WTC11 (cell line): ENCODE measurements around the gene MSX1. TPM values are rescaled to one million over a fixed set of nuclear protein-coding genes. Genes with fewer than 3 reads are reported as not detected.

ENCODE experiments used
- ATAC-seq: fragments of 200-7000 bp; cut with Tn5 transposase; 2 replicates; pipeline ENCODE4 v1.10.0; 2021; ENCODE audit warnings: mild to moderate bottlenecking, moderate library complexity
- CTCF ChIA-PET: fragments of 300-600 bp; sonication (Branson Sonifier 250); formaldehyde crosslinking; loops from one replicate; lab custom pipeline; 2021; ENCODE audit warnings: antibody characterized with exemption; lab: Charles Lee
- POLR2A ChIA-PET: fragments of 350-600 bp; sonication (Branson Sonifier 250); formaldehyde crosslinking; loops from one replicate; lab custom pipeline; 2021; ENCODE audit warnings: antibody characterized with exemption; lab: Charles Lee
- DNase-seq: peaks from one replicate; pipeline ENCODE4 v3.0.0; 2021; ENCODE audit warnings: low spot score
- H3K27ac Mint-ChIP-seq: 2 replicates; pipeline ENCODE4 v1.8.0; 2021; ENCODE audit warnings: mixed read lengths
- H3K27me3 Mint-ChIP-seq: 2 replicates; pipeline ENCODE4 v1.8.0; 2021; ENCODE audit warnings: low read depth, mild to moderate bottlenecking, moderate library complexity, mixed read lengths
- H3K36me3 Mint-ChIP-seq: 2 replicates; pipeline ENCODE4 v1.8.0; 2021; ENCODE audit warnings: mixed read lengths
- H3K4me1 Mint-ChIP-seq: 2 replicates; pipeline ENCODE4 v1.8.0; 2022; ENCODE audit warnings: mixed read lengths
- H3K4me3 Mint-ChIP-seq: 2 replicates; pipeline ENCODE4 v1.8.0; 2021; ENCODE audit warnings: mild to moderate bottlenecking, moderate library complexity, mixed read lengths
- H3K9me3 Mint-ChIP-seq: 2 replicates; pipeline ENCODE4 v1.8.0; 2021; ENCODE audit warnings: mixed read lengths
- CBFB ChIP-seq: sonication (generic); formaldehyde crosslinking; IDR thresholded peaks from 2 replicates; pipeline ENCODE4 v1.8.1; 2022; ENCODE audit warnings: mild to moderate bottlenecking, low read depth, missing genetic modification reagents
- GABPB1 ChIP-seq: sonication (generic); formaldehyde crosslinking; IDR thresholded peaks from 2 replicates; pipeline ENCODE4 v1.8.1; 2023; ENCODE audit warnings: mild to moderate bottlenecking, missing genetic modification reagents
- HMGA2 ChIP-seq: fragments of 250-450 bp; sonication (Bioruptor Pico); IDR thresholded peaks from 2 replicates; pipeline ENCODE4 v1.4.0; 2021; ENCODE audit warnings: mild to moderate bottlenecking, moderate library complexity
- NFYB ChIP-seq: sonication (generic); formaldehyde crosslinking; conservative IDR thresholded peaks from 2 replicates; pipeline ENCODE4 v1.8.0; 2022; ENCODE audit warnings: low read depth, missing genetic modification reagents
- NR3C1 ChIP-seq: sonication (generic); formaldehyde crosslinking; conservative IDR thresholded peaks from 2 replicates; pipeline ENCODE4 v1.8.1; 2023; ENCODE audit warnings: low read depth, mild to moderate bottlenecking, missing genetic modification reagents
- RELA ChIP-seq: sonication (generic); formaldehyde crosslinking; IDR thresholded peaks from 2 replicates; pipeline ENCODE4 v1.8.1; 2022; ENCODE audit warnings: missing genetic modification reagents, mild to moderate bottlenecking, borderline replicate concordance
- RORB ChIP-seq: fragments of 250-450 bp; sonication (Bioruptor Pico); IDR thresholded peaks from 2 replicates; pipeline ENCODE4 v1.9.0; 2021; ENCODE audit warnings: mild to moderate bottlenecking
- ZNF138 ChIP-seq: sonication (generic); formaldehyde crosslinking; conservative IDR thresholded peaks from 2 replicates; pipeline ENCODE4 v1.8.1; 2022; ENCODE audit warnings: mild to moderate bottlenecking, moderate library complexity, missing genetic modification reagents
- ZNF232 ChIP-seq: sonication (generic); formaldehyde crosslinking; IDR thresholded peaks from 2 replicates; pipeline ENCODE4 v1.8.0; 2022; ENCODE audit warnings: mild to moderate bottlenecking, missing genetic modification reagents
- ZNF416 ChIP-seq: fragments of 250-450 bp; sonication (Bioruptor Pico); IDR thresholded peaks from 2 replicates; pipeline ENCODE4 v1.9.0; 2021; ENCODE audit warnings: mild to moderate bottlenecking, inconsistent platforms
- ZNF423 ChIP-seq: fragments of 250-450 bp; sonication (Bioruptor Pico); IDR thresholded peaks from 2 replicates; pipeline ENCODE4 v2.1.2; 2022; ENCODE audit warnings: mild to moderate bottlenecking, moderate library complexity
- total RNA-seq: library from RNA; stranded (reverse); gene quantifications from 3 replicates; pipeline ENCODE4 v1.2.3, GENCODE V29; 2021
- TF ChIP-seq, protein P1 (sequence below): sonication (generic); formaldehyde crosslinking; IDR thresholded peaks from 2 replicates; pipeline ENCODE4 v1.8.0; 2022; ENCODE audit warnings: mild to moderate bottlenecking, missing genetic modification reagents
- TF ChIP-seq, protein P2 (sequence below): sonication (generic); formaldehyde crosslinking; IDR thresholded peaks from 2 replicates; pipeline ENCODE4 v1.8.0; 2023; ENCODE audit warnings: mild to moderate bottlenecking, missing genetic modification reagents
- TF ChIP-seq, protein P3 (sequence below): fragments of 250-450 bp; sonication (Bioruptor Pico); conservative IDR thresholded peaks from 2 replicates; pipeline ENCODE4 v1.9.0; 2021; ENCODE audit warnings: mild to moderate bottlenecking
- TF ChIP-seq, protein P4 (sequence below): sonication (generic); formaldehyde crosslinking; IDR thresholded peaks from 2 replicates; pipeline ENCODE4 v1.8.1; 2023; ENCODE audit warnings: mild to moderate bottlenecking, missing genetic modification reagents
- TF ChIP-seq, protein P5 (sequence below): fragments of 200-600 bp; IDR thresholded peaks from 2 replicates; pipeline ENCODE4 v1.8.0; 2022; ENCODE audit warnings: antibody characterized with exemption

The MSX1 gene
- total RNA-seq, 1 experiment from 2014 or later: 0.28 TPM

DNA sequence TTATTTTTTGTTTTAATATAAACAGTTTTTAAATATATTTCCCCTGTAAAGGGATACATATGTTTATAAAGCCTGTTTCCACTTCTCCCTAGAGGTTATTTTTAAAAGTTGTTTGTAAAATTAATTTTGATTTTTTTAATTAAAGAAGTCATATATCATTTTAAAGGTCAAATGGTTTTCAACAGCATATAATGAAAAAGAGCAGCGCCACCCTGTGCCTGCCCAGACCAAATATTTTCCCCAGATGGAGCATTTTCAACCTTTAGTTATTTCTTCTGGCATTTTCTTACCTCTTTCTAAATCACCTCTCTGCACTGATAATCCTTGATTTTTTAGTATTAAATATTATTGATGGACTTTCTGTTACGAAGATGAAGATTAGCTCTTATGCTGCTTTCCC lies 21.0 kb downstream of the MSX1 start:
- Mint-ChIP-seq H3K36me3 (no peaks in the 10 kb centered on the region), H3K27me3 (peaks cover 53% of the 10 kb centered on the region), H3K4me3 (no peak overlapping the region), H3K4me1 (peaks cover 4% of the 10 kb centered on the region; the same call in 1 of the 2 replicates), H3K27ac (no peak overlapping the region), H3K9me3 (no peaks in the 10 kb centered on the region)
- CTCF ChIA-PET: no interaction called here
- DNase-seq: no peak
- POLR2A ChIA-PET: no interaction called here
- no peak for ATAC-seq
- TF ChIP-seq, protein P1, sequence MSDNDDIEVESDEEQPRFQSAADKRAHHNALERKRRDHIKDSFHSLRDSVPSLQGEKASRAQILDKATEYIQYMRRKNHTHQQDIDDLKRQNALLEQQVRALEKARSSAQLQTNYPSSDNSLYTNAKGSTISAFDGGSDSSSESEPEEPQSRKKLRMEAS (CRISPR knock-in tag): no peak
- no peak for TF ChIP-seq ZNF416 (CRISPR knock-in tag)
- TF ChIP-seq ZNF138 (CRISPR knock-in tag): no peak
- TF ChIP-seq RORB (CRISPR knock-in tag): no peak
- no peak for TF ChIP-seq ZNF423
- TF ChIP-seq NFYB (CRISPR knock-in tag): no peak
- TF ChIP-seq, protein P2, sequence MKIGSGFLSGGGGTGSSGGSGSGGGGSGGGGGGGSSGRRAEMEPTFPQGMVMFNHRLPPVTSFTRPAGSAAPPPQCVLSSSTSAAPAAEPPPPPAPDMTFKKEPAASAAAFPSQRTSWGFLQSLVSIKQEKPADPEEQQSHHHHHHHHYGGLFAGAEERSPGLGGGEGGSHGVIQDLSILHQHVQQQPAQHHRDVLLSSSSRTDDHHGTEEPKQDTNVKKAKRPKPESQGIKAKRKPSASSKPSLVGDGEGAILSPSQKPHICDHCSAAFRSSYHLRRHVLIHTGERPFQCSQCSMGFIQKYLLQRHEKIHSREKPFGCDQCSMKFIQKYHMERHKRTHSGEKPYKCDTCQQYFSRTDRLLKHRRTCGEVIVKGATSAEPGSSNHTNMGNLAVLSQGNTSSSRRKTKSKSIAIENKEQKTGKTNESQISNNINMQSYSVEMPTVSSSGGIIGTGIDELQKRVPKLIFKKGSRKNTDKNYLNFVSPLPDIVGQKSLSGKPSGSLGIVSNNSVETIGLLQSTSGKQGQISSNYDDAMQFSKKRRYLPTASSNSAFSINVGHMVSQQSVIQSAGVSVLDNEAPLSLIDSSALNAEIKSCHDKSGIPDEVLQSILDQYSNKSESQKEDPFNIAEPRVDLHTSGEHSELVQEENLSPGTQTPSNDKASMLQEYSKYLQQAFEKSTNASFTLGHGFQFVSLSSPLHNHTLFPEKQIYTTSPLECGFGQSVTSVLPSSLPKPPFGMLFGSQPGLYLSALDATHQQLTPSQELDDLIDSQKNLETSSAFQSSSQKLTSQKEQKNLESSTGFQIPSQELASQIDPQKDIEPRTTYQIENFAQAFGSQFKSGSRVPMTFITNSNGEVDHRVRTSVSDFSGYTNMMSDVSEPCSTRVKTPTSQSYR (CRISPR knock-in tag): no peak
- TF ChIP-seq NR3C1 (CRISPR knock-in tag): no peak
- TF ChIP-seq CBFB (CRISPR knock-in tag): no peak
- TF ChIP-seq RELA (CRISPR knock-in tag): no peak
- TF ChIP-seq, protein P3, sequence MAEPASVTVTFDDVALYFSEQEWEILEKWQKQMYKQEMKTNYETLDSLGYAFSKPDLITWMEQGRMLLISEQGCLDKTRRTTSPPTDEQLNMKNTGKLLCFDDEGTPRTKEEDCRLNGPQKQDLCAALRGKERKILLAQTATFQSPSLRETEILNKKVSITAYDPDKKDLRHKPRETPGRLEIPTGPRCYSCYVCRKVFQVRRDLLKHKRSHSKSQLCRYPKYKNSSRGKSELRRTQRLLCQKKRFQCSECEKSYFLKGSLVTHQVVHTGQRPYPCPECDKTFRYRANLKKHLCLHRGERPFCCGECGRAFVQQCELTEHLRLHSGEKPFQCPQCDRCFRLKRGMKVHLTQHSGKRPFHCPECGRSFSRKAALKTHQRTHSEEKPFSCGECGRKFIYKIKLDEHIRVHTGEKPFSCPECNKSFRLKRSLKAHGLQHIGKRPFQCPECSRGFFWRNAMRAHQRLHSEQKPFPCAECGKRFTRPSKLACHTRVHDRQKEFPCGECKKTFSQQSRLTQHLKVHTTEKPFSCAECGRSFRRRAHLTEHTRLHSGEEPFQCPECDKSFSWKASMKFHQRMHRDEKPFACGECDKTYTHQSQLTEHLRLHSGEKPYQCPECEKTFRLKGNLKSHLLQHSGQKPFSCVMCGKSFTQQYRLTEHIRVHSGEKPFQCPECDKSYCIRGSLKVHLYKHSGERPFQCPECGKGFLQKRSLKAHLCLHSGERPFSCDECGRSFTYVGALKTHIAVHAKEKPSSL (CRISPR knock-in tag): no peak
- TF ChIP-seq, protein P4, sequence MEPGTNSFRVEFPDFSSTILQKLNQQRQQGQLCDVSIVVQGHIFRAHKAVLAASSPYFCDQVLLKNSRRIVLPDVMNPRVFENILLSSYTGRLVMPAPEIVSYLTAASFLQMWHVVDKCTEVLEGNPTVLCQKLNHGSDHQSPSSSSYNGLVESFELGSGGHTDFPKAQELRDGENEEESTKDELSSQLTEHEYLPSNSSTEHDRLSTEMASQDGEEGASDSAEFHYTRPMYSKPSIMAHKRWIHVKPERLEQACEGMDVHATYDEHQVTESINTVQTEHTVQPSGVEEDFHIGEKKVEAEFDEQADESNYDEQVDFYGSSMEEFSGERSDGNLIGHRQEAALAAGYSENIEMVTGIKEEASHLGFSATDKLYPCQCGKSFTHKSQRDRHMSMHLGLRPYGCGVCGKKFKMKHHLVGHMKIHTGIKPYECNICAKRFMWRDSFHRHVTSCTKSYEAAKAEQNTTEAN (CRISPR knock-in tag): no peak
- TF ChIP-seq, all 79 proteins: peak for 0

DNA sequence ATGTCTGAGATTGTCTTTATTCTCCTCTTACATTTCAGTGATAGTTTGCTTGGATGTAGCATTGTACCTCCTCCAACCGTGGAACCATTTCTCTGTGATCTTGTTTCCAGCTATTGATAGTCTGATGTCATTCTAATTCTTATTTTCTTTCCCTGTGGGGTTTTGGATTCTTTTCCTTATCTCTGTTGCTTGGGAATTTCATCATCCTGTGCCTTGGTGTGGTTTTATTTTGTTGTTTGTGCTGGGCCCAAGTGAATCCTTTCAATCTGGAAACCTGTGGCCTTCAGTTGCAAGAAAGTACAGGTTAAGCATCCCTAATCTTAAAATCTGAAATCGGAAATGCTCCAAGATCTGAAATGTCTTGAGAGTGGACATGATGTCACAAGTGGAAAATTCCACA lies 22.0 kb downstream of the MSX1 start:
- Mint-ChIP-seq H3K27me3 (peaks cover 62% of the 10 kb centered on the region), H3K4me3 (no peak overlapping the region), H3K27ac (no peak overlapping the region), H3K4me1 (peaks cover 4% of the 10 kb centered on the region; the same call in 1 of the 2 replicates), H3K36me3 (no peaks in the 10 kb centered on the region), H3K9me3 (no peaks in the 10 kb centered on the region)
- POLR2A ChIA-PET: no interaction called here
- CTCF ChIA-PET: no interaction called here
- TF ChIP-seq HMGA2 (CRISPR knock-in tag) (no peak), ZNF232 (CRISPR knock-in tag) (no peak), GABPB1 (CRISPR knock-in tag) (no peak)
- TF ChIP-seq, protein P5, sequence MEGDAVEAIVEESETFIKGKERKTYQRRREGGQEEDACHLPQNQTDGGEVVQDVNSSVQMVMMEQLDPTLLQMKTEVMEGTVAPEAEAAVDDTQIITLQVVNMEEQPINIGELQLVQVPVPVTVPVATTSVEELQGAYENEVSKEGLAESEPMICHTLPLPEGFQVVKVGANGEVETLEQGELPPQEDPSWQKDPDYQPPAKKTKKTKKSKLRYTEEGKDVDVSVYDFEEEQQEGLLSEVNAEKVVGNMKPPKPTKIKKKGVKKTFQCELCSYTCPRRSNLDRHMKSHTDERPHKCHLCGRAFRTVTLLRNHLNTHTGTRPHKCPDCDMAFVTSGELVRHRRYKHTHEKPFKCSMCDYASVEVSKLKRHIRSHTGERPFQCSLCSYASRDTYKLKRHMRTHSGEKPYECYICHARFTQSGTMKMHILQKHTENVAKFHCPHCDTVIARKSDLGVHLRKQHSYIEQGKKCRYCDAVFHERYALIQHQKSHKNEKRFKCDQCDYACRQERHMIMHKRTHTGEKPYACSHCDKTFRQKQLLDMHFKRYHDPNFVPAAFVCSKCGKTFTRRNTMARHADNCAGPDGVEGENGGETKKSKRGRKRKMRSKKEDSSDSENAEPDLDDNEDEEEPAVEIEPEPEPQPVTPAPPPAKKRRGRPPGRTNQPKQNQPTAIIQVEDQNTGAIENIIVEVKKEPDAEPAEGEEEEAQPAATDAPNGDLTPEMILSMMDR: no peak
- ATAC-seq (no peak), DNase-seq (no peak)
